H1 (cell line): ENCODE data around the gene AGFG1. TPM values are rescaled to one million over a fixed set of nuclear protein-coding genes. Genes with fewer than 3 reads are reported as not detected.

Source experiments
- ATF3 ChIP-seq: IDR thresholded peaks from 2 replicates; pipeline ENCODE4 v1.6.1; 2011; ENCODE audit warnings: low read depth, mild to moderate bottlenecking, low read length; ENCODE audit not compliant: insufficient read depth
- BRCA1 ChIP-seq: IDR thresholded peaks from 2 replicates; pipeline ENCODE4 v1.6.1; 2012; ENCODE audit warnings: low read depth, low read length, improper control_type of control experiment
- CHD7 ChIP-seq: fragments of 300-600 bp; sonication (generic); IDR thresholded peaks from 2 replicates; pipeline ENCODE4 v1.7.1; 2012; ENCODE audit warnings: low read length, moderate library complexity, mild to moderate bottlenecking, inconsistent platforms; ENCODE audit not compliant: insufficient replicate concordance
- CTCF ChIP-seq, 3 experiments: IDR thresholded peaks; 1 replicate in 2 of 3; 2 replicates in 1 of 3; pipeline versions ENCODE4 v1.5.1 to v1.6.1; 2011; ENCODE audit warnings: low read length in 3 of 3, mild to moderate bottlenecking in 3 of 3, inconsistent platforms in 2 of 3, low read depth in 1 of 3, moderate library complexity in 1 of 3; ENCODE audit not compliant: insufficient read depth in 1 of 3; ENCODE audit errors: control extremely low read depth in 1 of 3
- EGR1 ChIP-seq: IDR thresholded peaks from 2 replicates; pipeline ENCODE4 v1.6.1; 2011; ENCODE audit warnings: low read depth, low read length, borderline replicate concordance
- EZH2 ChIP-seq: fragments of 200-600 bp; sonication (generic); IDR thresholded peaks from 2 replicates; pipeline ENCODE4 v1.7.1; 2012; ENCODE audit warnings: low read depth, mild to moderate bottlenecking, moderate library complexity, low read length, inconsistent platforms; ENCODE audit not compliant: severe bottlenecking
- RFX5 ChIP-seq: IDR thresholded peaks from 2 replicates; pipeline ENCODE4 v1.6.1; 2011; ENCODE audit warnings: low read depth, low read length, improper control_type of control experiment, borderline replicate concordance
- SIX5 ChIP-seq: IDR thresholded peaks from 2 replicates; pipeline ENCODE4 v1.6.1; 2011; ENCODE audit warnings: mild to moderate bottlenecking, low read depth, low read length
- SP2 ChIP-seq: IDR thresholded peaks from 2 replicates; pipeline ENCODE4 v1.6.1; 2012; ENCODE audit warnings: mild to moderate bottlenecking, low read length, inconsistent platforms
- polyA plus RNA-seq, 7 experiments: library from polyadenylated mRNA; depleted of rRNA in 3 of 7; stranded (reverse) in 5 of 7; unstranded in 2 of 7; fragments of >200 nt in 5 of 7; fragments of 200-250 nt in 2 of 7; gene quantifications; 1 replicate in 5 of 7; 2 replicates in 1 of 7; 4 replicates in 1 of 7; pipeline versions ENCODE4 v1.2.1 to v1.2.3, GENCODE V29; 2011 to 2013; ENCODE audit warnings: missing spikeins in 2 of 7, mixed read lengths in 2 of 7
- total RNA-seq: library from RNA; stranded (reverse); fragmentation: NEBNext Ultra II Directional; extraction: Animal tissue kit (Norgen Biotek cat#: 25700); gene quantifications from 2 replicates; pipeline ENCODE4 v1.2.1, GENCODE V29; 2021

AGFG1 gene
- total and polyA plus RNA-seq, 2 of the 8 experiments (the other 6 are each of a cell fraction or from before 2014, with no cell fraction given), result 102 to 147 TPM

- TF ChIP-seq CHD7, result no peak
- no peak for TF ChIP-seq SP2
- TF ChIP-seq ATF3, result no peak
- no peak for TF ChIP-seq EGR1
- TF ChIP-seq RFX5, result no peak
- TF ChIP-seq EZH2, result no peak
- no peak for TF ChIP-seq SIX5
- no peak for TF ChIP-seq BRCA1
- TF ChIP-seq CTCF (IDR thresholded peaks at IDR 0.05; ENCODE audit: control extremely low read depth in 1 of 3, insufficient read depth in 1 of 3, low read depth in 1 of 3, low read length in 3 of 3), result no peak
Measured at GRCh38 chr2:227582369-227582768, 110.4 kb downstream of the AGFG1 start (continued).
